Measurements from ENCODE around the gene SLPI. TPM values are rescaled to one million over a fixed set of nuclear protein-coding genes. Genes with fewer than 3 reads are reported as not detected.

SLPI gene
- total RNA-seq, 3 donors from 2014 or later = 29.9 to 132 (median 43.3) TPM

DNA sequence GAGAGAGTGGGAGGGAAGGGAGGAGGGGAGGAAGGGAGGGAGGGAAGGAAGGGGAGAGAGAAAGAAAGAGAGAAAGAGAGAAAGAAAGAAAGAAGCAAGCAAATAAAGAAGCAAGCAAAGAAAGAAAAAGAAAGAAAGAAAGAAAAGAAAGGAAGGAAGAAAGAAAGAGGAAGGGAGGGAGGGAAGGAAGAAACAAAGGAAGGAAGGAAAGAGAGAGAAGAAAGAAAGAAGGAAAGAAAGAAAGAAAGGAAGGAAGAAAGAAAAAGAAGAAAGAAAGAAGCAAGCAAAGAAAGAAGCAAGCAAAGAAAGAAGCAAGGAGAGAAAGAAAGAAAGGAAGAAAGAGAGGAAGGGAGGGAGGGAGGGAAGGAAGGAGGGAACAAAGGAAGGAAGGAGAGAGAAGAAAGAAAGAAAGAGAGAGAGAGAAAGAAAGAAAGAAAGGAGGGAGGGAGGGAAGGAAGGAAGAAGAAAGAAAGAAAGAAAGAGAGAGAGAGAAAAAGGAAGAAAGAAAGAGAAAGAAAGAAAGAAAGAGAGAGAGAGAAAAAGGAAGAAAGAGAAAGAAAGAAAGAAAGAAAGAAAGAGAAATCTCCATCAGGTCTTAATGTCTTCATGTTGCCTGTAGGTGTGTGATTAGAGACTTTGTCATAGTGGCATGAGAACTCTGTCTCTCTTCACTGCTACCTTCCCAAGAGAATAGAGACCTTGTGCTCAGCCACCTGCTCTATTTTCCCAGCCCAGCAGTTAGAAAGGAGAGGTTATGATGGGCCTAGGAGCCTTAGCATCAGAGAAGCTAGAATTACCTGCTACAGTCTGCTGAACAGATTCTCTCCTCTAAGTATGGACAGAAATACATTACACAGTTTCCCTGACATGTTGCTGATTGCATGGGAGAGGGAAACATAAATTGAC, 42.5 kb downstream of the SLPI start:
- H3K4me3 ChIP-seq = no peak overlapping the region
- no peaks in the 10 kb centered on the region for H3K36me3 ChIP-seq (ENCODE audit: low read depth)
- DNase-seq = no peak
- intact Hi-C loops (cut with DNase I, micrococcal nuclease) = no loop called here
- no peak for ATAC-seq
- H3K9me3 ChIP-seq = no peaks in the 10 kb centered on the region
- H3K4me1 ChIP-seq (ENCODE audit: low read depth) = no peaks in the 10 kb centered on the region
- TF ChIP-seq, protein P1, sequence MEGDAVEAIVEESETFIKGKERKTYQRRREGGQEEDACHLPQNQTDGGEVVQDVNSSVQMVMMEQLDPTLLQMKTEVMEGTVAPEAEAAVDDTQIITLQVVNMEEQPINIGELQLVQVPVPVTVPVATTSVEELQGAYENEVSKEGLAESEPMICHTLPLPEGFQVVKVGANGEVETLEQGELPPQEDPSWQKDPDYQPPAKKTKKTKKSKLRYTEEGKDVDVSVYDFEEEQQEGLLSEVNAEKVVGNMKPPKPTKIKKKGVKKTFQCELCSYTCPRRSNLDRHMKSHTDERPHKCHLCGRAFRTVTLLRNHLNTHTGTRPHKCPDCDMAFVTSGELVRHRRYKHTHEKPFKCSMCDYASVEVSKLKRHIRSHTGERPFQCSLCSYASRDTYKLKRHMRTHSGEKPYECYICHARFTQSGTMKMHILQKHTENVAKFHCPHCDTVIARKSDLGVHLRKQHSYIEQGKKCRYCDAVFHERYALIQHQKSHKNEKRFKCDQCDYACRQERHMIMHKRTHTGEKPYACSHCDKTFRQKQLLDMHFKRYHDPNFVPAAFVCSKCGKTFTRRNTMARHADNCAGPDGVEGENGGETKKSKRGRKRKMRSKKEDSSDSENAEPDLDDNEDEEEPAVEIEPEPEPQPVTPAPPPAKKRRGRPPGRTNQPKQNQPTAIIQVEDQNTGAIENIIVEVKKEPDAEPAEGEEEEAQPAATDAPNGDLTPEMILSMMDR (IDR thresholded peaks at IDR 0.05) = no peak

DNA sequence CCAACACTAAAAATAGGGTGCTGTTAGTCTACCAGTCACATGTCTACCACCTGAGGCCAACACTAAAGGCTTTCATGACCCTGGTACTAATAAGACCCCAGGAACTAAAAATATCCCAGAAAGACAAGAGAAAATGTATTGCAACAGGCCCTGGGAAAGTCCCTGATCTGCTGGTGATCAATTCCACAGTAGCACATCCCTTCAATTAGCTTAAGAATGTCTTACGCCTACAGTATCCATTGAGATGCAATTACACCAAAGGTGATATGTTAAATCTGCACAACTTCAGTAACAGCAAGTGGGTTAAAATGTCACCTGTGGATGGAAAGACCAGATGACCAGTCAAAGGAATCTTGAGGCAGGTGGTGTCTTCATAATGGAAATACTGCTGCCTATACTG, 44.4 kb downstream of the SLPI start:
- Histone ChIP-seq H3K9me3 (no peaks in the 10 kb centered on the region), H3K36me3 (ENCODE audit: low read depth) (no peaks in the 10 kb centered on the region), H3K4me3 (no peak overlapping the region), H3K4me1 (ENCODE audit: low read depth) (no peaks in the 10 kb centered on the region)
- no peak for ATAC-seq
- intact Hi-C loops (cut with DNase I, micrococcal nuclease) = no loop called here
- TF ChIP-seq, protein P1 (IDR thresholded peaks at IDR 0.05) = no peak
- no peak for DNase-seq

DNA sequence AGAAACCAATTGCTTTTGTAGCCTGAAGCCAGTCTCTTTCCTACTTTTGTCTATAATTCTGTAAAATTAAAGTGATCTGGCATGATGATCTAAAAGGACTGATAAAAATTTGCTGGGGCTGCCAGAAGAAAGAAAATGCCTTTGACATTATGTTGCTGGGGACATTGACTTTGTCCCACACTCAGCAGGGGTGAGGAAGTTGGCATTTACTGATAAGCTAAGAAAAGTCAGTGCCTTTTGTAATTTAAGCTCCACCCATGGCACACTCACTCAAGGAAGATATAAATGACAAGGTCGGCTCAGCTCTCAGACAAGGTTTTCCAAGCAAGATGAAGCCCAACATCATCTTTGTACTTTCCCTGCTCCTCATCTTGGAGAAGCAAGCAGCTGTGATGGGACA, 47.6 kb downstream of the SLPI start, which contains the start of gene SEMG1:
Gene SEMG1 (plus strand): TSS at position 309 of the 400 bp plus-strand sequence. CDS start 21 bp downstream, at position 330.
- peak; percentile 78 for ATAC-seq
- TF ChIP-seq, protein P1 (IDR thresholded peaks at IDR 0.05) = no peak
- DNase-seq = peak in 1 of 3 donors; percentile 16

More for the DNA sequence above, 47.6 kb downstream of the SLPI start, which contains the start of gene SEMG1:
- intact Hi-C loops (cut with DNase I, micrococcal nuclease) = no loop called here
- Histone ChIP-seq H3K9me3 (peaks cover 6% of the 10 kb centered on the region), H3K36me3 (ENCODE audit: low read depth) (no peaks in the 10 kb centered on the region), H3K4me3 (no peak within 1 kb of the TSS), H3K4me1 (ENCODE audit: low read depth) (no peaks in the 10 kb centered on the region)

Other genes starting within 250 kb of the SLPI start
- under 1 TPM in 2 of 3 donors, not detected in 1; 0.09 to 0.17 TPM for gene KCNS1, start 153.4 kb downstream of the SLPI start, total RNA-seq
- not detected for gene WFDC5, start 139.4 kb downstream of the SLPI start, total RNA-seq
- gene WFDC12, start 130.1 kb downstream of the SLPI start, total RNA-seq = not detected
- gene PI3, start 79.7 kb downstream of the SLPI start, total RNA-seq = 100 to 1,000 TPM in 2 of 3 donors, 10 to 100 TPM in 1; 86.8 to 399 (median 294) TPM
- not detected for gene SEMG1, start 47.5 kb downstream of the SLPI start, total RNA-seq
- gene SEMG2, start 33.2 kb downstream of the SLPI start, total RNA-seq = not detected
- gene RBPJL, start 52.3 kb upstream of the SLPI start, total RNA-seq = not detected
- gene MATN4, start 53.7 kb upstream of the SLPI start, total RNA-seq = under 1 TPM in 2 of 3 donors, not detected in 1; 0.17 to 0.22 TPM
- gene SDC4, start 93.9 kb upstream of the SLPI start, total RNA-seq = 100 to 1,000 TPM; 114 to 145 (median 122) TPM
- 10 to 100 TPM; 37.2 to 41.7 (median 39.9) TPM for gene SYS1, start 108.6 kb upstream of the SLPI start, total RNA-seq
- gene TP53TG5, start 123.8 kb upstream of the SLPI start, total RNA-seq = 1 to 10 TPM; 1.4 to 2.1 (median 1.6) TPM
- gene DBNDD2, start 153.7 kb upstream of the SLPI start, total RNA-seq = 100 to 1,000 TPM; 108 to 125 (median 124) TPM
- 100 to 1,000 TPM in 2 of 3 donors, 10 to 100 TPM in 1; 92.1 to 137 (median 124) TPM for gene PIGT, start 161.6 kb upstream of the SLPI start, total RNA-seq
- 100 to 1,000 TPM in 1 of 3 donors, 10 to 100 TPM in 2; 65.7 to 183 (median 78.0) TPM for gene WFDC2, start 215.2 kb upstream of the SLPI start, total RNA-seq

All from mucosa of descending colon (tissue), 3 donors.